Osteocyte (in vitro differentiated cells): ENCODE results near the gene CCBE1. TPM values are rescaled to one million over a fixed set of nuclear protein-coding genes. Genes with fewer than 3 reads are reported as not detected.

ENCODE experiments used
- DNase-seq: peaks from one replicate; pipeline ENCODE4 v3.0.0; 2021; ENCODE audit warnings: mixed read lengths; ENCODE audit not compliant: unreplicated experiment; ENCODE audit errors: extremely low spot score
- H3K27ac Mint-ChIP-seq: one replicate; pipeline ENCODE4 v1.8.0; 2021; ENCODE audit warnings: mild to moderate bottlenecking, mixed read lengths; ENCODE audit not compliant: unreplicated experiment
- H3K27me3 Mint-ChIP-seq: one replicate; pipeline ENCODE4 v1.8.0; 2021; ENCODE audit warnings: mixed read lengths; ENCODE audit not compliant: unreplicated experiment
- H3K36me3 Mint-ChIP-seq: one replicate; pipeline ENCODE4 v1.8.0; 2021; ENCODE audit warnings: mixed read lengths; ENCODE audit not compliant: unreplicated experiment
- H3K4me1 Mint-ChIP-seq: one replicate; pipeline ENCODE4 v1.8.0; 2021; ENCODE audit warnings: mixed read lengths; ENCODE audit not compliant: unreplicated experiment
- H3K4me3 Mint-ChIP-seq: one replicate; pipeline ENCODE4 v1.8.0; 2021; ENCODE audit warnings: mild to moderate bottlenecking, moderate library complexity, mixed read lengths; ENCODE audit not compliant: unreplicated experiment
- H3K9me3 Mint-ChIP-seq: one replicate; pipeline ENCODE4 v1.8.0; 2021; ENCODE audit warnings: mixed read lengths; ENCODE audit not compliant: unreplicated experiment
- CTCF ChIP-seq: fragments of 200-600 bp; sonication (generic); IDR thresholded peaks from 2 replicates; pipeline ENCODE4 v1.5.0; 2021; ENCODE audit warnings: antibody characterized with exemption, mild to moderate bottlenecking, moderate library complexity
- total RNA-seq: library from RNA; stranded (reverse); gene quantifications from 2 replicates; pipeline ENCODE4 v1.2.1, GENCODE V29; 2021

The CCBE1 gene
- total RNA-seq, 1 donor from 2014 or later, result 22.8 TPM

- no peak overlapping the region for H3K4me3 Mint-ChIP-seq
- TF ChIP-seq CTCF, result no peak
- no peaks in the 10 kb centered on the region for H3K36me3 Mint-ChIP-seq
- DNase-seq, result no peak
- H3K27ac Mint-ChIP-seq, result no peak overlapping the region
- H3K27me3 Mint-ChIP-seq, result no peaks in the 10 kb centered on the region
- no peaks in the 10 kb centered on the region for H3K9me3 Mint-ChIP-seq
- peaks cover 68% of the 10 kb centered on the region for H3K4me1 Mint-ChIP-seq
These were observed 77.4 kb downstream of the CCBE1 start for GRCh38 chr18:59619816-59620215.

GRCh38 chr18:59617468-59617932, 79.7 kb downstream of the CCBE1 start:
- H3K36me3 Mint-ChIP-seq, result no peaks in the 10 kb centered on the region
- H3K9me3 Mint-ChIP-seq, result no peaks in the 10 kb centered on the region
- no peak for DNase-seq
- H3K4me1 Mint-ChIP-seq, result peaks cover 53% of the 10 kb centered on the region
- no peaks in the 10 kb centered on the region for H3K27me3 Mint-ChIP-seq
- no peak for TF ChIP-seq CTCF
- no peak overlapping the region for H3K4me3 Mint-ChIP-seq
- H3K27ac Mint-ChIP-seq, result peak overlapping the region; percentile 47

- Mint-ChIP-seq H3K27ac (no peak overlapping the region), H3K4me1 (peaks cover 50% of the 10 kb centered on the region), H3K9me3 (no peaks in the 10 kb centered on the region), H3K27me3 (no peaks in the 10 kb centered on the region), H3K4me3 (no peak overlapping the region), H3K36me3 (no peaks in the 10 kb centered on the region)
- no peak for DNase-seq
- TF ChIP-seq CTCF, result no peak
These were observed 80.7 kb downstream of the CCBE1 start for GRCh38 chr18:59616501-59616900.

GRCh38 chr18:59613903-59614302, 83.3 kb downstream of the CCBE1 start:
- no peak for DNase-seq
- Mint-ChIP-seq H3K36me3 (no peaks in the 10 kb centered on the region), H3K4me3 (no peak overlapping the region), H3K27ac (no peak overlapping the region), H3K27me3 (no peaks in the 10 kb centered on the region), H3K9me3 (peaks cover 6% of the 10 kb centered on the region), H3K4me1 (peaks cover 35% of the 10 kb centered on the region)
- no peak for TF ChIP-seq CTCF

- Mint-ChIP-seq H3K4me3 (no peak overlapping the region), H3K9me3 (peaks cover 8% of the 10 kb centered on the region), H3K27me3 (no peaks in the 10 kb centered on the region), H3K4me1 (peaks cover 29% of the 10 kb centered on the region), H3K27ac (peak overlapping the region; percentile 25), H3K36me3 (no peaks in the 10 kb centered on the region)
- no peak for DNase-seq
- TF ChIP-seq CTCF, result no peak
These were observed 84.8 kb downstream of the CCBE1 start for GRCh38 chr18:59612381-59612780.
